ENCODE results near the gene APP.
"Not testable (repeated sequence)": the region's sequence is repeated elsewhere in the genome, so short reads cannot be mapped to it uniquely, and the experiment has no call there.

Gene APP

DNA sequence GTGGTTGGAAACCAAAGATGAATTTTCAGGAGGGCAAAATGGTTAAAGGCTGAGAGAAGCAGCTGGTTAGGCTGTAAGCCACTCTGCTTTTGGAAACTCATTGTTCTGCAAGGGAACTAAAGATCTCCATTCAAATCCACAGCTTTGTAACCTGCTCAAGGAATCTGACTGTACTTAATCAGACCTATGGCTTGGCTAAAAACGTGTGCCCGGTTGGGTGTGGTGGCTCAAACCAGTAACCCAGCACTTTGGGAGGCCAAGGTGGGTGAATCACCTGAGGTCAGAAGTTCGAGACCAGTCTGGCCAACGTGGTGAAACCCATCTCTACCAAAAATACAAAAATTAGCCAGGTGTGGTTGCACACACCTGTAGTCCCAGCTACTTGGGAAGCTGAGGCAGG is 158.1 kb downstream of the APP start:
- not testable (repeated sequence) for DNase-seq

GRCh38 chr21:26011292-26011940 is 159.2 kb downstream of the APP start:
- no peak for DNase-seq

- DNase-seq = no peak
Measured at GRCh38 chr21:26007951-26008498, 162.5 kb downstream of the APP start.

DNA sequence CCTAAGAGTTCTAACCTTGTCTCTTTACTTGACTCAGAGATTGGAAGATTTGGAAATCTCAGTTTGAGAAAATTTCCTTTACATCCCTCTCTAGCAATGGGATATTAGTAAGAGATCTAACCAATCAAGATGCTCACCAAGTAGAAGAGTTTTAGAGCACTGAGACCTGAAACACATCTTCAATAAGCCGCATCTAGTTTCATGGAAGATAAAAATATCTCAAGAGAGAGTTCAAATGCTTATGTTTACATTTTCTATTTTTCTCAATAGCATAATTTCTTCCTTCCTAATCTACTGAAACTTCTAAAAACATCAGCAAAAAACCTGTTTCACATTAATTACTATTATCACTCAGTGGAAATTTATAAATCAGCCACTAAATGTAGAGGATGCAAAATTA is 165.1 kb downstream of the APP start:
- DNase-seq = no peak

DNA sequence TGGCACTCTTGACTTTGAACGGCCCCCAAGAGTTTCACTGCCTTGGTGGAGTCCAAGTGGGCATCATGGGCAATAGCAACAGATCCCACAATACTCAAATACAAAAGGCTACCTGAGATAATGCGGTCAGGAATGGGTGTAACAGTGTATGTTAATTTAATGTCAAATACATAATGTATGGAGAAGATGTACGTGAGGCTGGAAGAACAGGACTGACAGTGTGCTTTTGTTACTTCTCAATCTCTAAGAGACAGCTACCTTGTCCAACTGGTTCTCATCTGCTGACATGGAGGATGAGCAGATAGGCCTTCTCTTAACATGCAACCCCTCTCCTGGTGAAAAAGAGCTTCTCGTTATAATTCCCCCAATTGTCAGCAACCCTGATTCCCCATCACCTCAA is 167.2 kb downstream of the APP start:
- DNase-seq = no peak

DNA sequence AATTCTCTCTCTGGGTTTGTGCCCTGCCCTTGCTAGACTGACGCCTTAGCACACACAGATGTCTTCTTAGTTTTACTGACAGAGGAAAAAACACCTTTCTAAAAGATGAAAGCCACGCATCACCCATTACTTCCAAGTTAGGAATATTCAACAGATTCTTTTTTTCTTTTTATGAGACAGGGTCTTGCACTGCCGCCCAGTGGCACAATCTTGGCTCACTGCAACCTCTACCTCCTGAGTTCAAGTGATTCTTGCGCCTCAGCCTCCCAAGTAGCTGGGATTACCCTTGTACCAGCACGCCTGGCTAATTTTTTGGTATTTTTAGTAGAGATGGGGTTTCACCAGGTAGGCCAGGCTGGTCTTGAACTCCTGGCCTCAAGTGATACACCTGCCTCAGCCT is 169.2 kb downstream of the APP start:
- DNase-seq = no peak

GRCh38 chr21:25999921-26000582 is 170.5 kb downstream of the APP start:
- DNase-seq = no peak

- no peak for DNase-seq
Measured at GRCh38 chr21:25997788-25998611, 172.6 kb downstream of the APP start.

DNA sequence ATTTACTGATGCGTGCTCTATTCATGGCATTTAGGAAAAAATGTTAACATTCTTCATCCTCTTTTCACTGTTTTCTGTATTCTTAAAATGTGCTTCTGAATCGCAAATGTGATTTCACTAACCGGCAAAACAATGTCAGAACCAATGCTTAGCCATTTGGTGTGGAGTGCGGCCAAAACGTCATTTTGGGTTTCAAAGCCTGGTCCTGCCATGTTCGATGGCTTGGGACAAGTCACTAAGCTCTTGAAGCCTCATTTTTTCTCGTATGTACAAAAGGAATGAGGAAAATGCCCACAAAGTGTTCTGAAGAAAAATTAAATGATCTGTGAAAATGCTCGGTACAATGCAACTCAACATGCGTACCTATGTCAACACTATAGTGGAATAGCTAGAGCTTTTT is 175.3 kb downstream of the APP start:
- no peak for DNase-seq

GRCh38 chr21:25994758-25995163 is 175.8 kb downstream of the APP start:
- no peak for DNase-seq

DNA sequence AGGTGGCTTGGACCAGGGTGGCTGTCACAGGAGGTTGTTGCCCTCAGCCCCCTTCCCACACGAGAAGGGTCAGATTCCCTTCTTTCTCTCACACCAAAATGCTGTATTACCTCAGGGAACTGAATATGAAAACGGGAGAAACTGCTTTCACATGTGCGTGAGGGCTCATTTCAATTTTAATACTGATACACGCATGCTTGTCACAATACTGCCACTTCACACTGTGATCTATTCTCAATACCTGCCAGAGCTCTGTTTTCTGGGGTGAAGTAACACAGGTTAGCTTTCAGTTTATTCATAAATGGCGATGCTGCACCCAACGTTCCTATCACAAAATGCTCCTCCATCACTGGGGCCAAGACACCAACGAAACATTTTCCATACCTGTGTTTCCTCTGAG is 181.8 kb downstream of the APP start:
- DNase-seq = no peak

DNA sequence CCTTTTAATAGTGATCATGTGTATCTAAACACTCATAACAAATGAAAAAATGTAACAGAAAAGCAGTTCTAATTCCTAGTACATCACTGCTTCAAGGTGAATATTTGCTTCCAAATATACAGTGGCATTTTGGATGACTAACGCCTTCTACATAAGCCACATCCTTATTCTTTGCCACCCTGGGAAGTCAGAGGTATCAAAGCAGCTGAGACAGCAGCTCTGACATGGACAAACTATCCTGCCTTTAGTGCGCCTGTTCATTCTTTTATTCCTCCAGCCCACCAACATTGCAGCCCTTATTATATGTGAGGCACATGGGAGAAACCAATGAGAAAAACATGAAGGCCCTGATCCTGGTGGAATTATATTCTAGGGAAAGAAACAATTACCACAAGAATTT is 183.0 kb downstream of the APP start:
- DNase-seq = no peak

GRCh38 chr21:25986928-25987327 is 183.6 kb downstream of the APP start:
- DNase-seq = no peak

GRCh38 chr21:25985990-25986389 is 184.6 kb downstream of the APP start:
- DNase-seq = no peak

GRCh38 chr21:25984538-25984937 is 186.0 kb downstream of the APP start:
- no peak for DNase-seq

- no peak for DNase-seq
Measured at GRCh38 chr21:25983745-25984144, 186.8 kb downstream of the APP start.

DNA sequence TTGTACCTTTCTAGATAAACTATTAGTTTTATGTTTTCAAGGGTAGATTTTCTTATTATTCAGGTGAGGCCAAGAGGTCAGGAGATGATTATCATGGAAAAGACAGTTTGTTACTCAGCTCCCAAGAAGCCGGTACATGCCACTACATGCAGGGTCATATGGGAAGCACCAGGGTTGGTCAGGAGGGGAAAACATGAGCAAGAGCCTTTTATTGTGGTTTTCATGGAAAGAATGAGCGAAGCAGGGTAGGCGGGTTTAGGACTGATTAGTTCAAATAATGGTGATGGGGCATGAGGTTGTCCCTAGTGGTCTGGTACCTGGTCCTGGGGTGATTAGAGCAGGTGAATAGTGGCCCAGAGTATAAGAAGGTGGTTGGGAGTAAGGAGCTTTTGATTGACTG is 189.9 kb downstream of the APP start:
- no peak for DNase-seq

- no peak for DNase-seq
Measured at GRCh38 chr21:25979845-25980616, 190.5 kb downstream of the APP start.

GRCh38 chr21:25977068-25977611 is 193.4 kb downstream of the APP start:
- no peak for DNase-seq

GRCh38 chr21:25974964-25975363 is 195.6 kb downstream of the APP start:
- DNase-seq = no peak

DNA sequence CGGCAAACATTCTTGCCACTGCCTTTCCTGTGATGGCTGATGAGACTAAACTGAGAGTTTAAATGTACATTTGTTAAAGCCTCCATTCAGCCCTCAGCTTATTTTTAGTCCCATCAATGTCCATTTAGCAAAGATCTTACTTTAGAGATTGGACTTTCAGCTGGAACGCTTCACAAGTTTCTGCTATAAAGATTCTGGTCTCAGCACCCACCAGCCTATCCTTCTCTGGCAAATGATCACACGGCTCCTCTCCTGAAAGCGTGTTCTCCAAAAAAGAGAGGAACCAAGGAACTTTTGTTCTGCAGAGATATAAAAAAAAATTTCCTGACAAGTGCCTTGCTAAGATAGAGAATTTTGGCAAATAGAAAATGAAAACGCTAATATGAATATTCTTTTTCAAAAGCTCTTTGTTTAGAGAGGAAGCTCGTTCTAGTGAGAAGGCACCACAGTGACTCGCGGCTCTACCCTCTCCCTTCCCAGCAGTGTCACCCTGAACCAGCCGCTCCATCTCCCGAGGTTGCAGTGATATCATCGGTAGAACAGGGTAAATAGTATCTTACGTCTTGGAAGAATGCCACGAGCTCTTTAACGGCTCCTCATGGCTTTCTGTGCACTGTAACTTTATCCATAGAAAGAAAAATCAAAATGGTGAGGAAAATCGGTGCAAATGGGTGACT is 200.2 kb downstream of the APP start:
- DNase-seq = no peak

DNA sequence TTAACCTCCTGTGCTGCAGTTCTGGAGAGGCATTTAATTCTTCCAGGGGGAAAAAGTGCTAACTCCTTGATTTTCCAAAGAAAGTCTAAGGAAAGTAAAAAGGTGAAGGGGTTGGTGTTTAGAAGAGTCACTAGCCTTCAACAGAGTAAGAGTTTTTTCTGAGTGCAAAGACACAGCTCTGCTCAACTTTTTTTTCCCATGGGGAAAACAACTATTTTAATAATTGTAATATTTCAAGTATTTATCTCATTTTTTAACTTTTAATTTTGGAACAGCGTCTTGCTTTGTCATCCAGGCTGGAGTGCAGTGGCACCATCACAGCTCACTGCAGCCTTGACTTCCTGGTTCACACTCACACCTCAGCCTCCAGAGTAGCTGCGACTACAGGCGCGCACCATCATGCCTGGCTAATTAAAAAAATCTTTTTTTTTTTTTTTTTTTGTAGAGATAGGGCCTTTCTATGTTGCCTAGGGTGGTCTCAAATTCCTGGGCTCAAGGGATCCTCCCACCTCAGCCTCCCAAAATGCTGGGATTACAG is 202.6 kb downstream of the APP start:
- DNase-seq = no peak

Data from right forelimb (tissue), 1 donor.